Lower leg skin (tissue), 3 donors: ENCODE data around the gene PAPLN.

Source experiments
- POLR2A ChIP-seq, 2 donors: fragments of 450-650 bp; IDR thresholded peaks; one replicate each; pipeline ENCODE4 v1.6.1; 2016 to 2017; ENCODE audit warnings: antibody characterized with exemption in 2 of 2, mild to moderate bottlenecking in 1 of 2, moderate library complexity in 1 of 2
- TF ChIP-seq, protein P1 (sequence below), 3 donors: fragments of 450-650 bp; IDR thresholded peaks; one replicate each; pipeline ENCODE4 v1.5.1; 2016; ENCODE audit warnings: antibody characterized with exemption in 3 of 3, mild to moderate bottlenecking in 3 of 3, moderate library complexity in 2 of 3

DNA sequence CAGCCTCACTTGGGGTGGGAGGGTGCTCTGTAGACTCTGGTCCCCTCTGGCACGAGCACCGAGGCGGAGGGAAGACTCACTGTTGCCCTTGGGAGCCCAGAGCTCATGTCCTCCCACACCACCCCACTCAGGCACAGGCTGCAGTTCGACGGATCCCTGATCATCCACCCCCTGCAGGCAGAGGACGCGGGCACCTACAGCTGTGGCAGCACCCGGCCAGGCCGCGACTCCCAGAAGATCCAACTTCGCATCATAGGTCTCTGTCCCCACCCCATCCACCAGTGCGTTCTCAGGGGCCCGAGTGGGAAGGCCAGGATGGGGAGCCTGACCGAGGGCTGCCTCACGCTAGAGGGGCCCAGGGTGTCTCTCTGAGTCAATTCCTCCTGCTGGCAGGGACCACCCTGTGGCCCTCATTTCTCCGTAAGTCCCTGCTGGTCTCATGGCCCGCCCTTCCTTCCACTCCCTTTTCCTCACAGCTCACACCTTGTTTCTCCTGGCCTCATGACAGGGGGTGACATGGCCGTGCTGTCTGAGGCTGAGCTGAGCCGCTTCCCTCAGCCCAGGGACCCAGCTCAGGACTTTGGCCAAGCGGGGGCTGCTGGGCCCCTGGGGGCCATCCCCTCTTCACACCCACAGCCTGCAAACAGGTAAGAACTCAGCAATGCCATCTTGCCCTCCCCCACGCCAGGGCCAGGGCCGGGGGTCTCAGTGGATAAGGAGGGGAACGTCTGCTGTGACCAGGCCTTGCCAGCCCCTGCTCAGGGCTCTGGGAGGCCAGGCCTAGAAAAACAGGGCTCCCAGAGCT is 27.0 kb downstream of the PAPLN start:
- TF ChIP-seq, protein P1, sequence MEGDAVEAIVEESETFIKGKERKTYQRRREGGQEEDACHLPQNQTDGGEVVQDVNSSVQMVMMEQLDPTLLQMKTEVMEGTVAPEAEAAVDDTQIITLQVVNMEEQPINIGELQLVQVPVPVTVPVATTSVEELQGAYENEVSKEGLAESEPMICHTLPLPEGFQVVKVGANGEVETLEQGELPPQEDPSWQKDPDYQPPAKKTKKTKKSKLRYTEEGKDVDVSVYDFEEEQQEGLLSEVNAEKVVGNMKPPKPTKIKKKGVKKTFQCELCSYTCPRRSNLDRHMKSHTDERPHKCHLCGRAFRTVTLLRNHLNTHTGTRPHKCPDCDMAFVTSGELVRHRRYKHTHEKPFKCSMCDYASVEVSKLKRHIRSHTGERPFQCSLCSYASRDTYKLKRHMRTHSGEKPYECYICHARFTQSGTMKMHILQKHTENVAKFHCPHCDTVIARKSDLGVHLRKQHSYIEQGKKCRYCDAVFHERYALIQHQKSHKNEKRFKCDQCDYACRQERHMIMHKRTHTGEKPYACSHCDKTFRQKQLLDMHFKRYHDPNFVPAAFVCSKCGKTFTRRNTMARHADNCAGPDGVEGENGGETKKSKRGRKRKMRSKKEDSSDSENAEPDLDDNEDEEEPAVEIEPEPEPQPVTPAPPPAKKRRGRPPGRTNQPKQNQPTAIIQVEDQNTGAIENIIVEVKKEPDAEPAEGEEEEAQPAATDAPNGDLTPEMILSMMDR (IDR thresholded peaks at IDR 0.05): no peak
- TF ChIP-seq POLR2A (IDR thresholded peaks at IDR 0.05): no peak
